T47D (cell line): ENCODE data around the gene PSRC1.

Experiments used
- DNase-seq, 2 experiments: peaks; one replicate each; pipeline versions ENCODE4 v3.0.0 to v3.0.0-alpha.2; 2011 to 2012; ENCODE audit warnings: low read depth in 1 of 2, low spot score in 1 of 2
- JUND ChIP-seq: IDR thresholded peaks from 2 replicates; pipeline ENCODE4 v1.6.1; 2012; ENCODE audit warnings: low read depth
- in situ Hi-C: cut with HindIII; loops from 2 replicates; pipeline ENCODE4 v1.10.0; 2016; ENCODE audit warnings: low sequenced_read_pairs, low pct_unique_long_range_greater_than_20kb

Gene PSRC1

DNA sequence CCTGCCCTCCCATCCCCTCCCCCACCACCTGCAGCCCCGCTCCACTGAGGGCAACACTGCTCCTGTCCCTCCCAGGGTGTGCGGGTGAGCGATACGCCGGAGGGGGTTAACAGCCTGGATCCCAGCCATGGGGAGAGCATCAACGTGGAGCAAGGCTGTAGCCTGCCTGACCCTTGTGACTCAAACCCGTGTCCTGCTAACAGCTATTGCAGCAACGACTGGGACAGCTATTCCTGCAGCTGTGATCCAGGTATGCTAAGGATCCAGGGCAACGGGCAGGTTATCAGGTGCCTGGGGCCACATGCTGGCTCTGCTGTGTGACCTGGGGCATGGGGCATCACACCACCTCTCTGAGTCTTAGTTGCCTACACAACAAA lies 18.6 kb downstream of the PSRC1 start:
- in situ Hi-C loops, result no loop called here
- no peak for DNase-seq
- no peak for TF ChIP-seq JUND

DNA sequence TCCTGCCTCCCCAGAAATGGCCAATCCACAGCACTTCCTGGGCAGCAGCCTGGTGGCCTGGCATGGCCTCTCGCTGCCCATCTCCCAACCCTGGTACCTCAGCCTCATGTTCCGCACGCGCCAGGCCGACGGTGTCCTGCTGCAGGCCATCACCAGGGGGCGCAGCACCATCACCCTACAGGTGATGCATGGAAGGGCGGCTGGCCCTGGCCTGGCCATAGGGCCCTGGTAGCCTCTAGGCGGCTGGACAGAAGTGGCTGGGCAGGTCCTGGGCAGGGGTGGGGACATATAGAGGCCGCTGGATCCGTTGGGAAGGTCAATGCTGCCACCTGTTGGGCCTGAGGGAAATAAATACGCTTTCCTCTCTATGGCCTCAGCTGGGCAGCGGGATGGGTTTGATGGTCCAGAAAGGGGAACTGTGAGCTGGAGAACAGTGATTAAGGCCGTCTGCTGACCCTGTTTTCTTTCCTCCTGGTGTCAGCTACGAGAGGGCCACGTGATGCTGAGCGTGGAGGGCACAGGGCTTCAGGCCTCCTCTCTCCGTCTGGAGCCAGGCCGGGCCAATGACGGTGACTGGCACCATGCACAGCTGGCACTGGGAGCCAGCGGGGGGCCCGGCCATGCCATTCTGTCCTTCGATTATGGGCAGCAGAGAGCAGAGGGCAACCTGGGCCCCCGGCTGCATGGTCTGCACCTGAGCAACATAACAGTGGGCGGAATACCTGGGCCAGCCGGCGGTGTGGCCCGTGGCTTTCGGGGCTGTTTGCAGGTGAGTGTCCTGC lies 19.2 kb downstream of the PSRC1 start:
- peak; percentile 86 to 96 for DNase-seq
- TF ChIP-seq JUND, result no peak
- in situ Hi-C loops, result no loop called here

DNA sequence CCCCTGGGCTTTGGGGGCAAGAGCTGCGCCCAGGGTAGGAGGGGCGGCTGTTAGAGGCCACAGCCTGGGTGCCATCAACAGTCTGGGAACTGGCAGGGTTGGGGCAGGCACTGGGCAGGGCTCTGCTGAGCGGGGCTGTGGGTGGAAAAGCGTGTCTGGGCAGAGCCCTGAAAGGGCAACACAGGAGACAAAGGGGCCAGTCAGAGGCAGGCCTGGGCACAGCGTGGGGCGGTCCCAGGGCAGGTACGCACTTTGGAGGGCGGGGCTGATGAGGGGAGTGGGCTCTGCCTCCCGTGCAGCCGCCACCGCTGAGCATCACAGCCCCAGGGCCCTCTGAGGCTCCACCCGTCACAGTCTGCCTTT lies 19.7 kb downstream of the PSRC1 start:
- in situ Hi-C loops, result no loop called here
- no peak for TF ChIP-seq JUND
- DNase-seq, result no peak

DNA sequence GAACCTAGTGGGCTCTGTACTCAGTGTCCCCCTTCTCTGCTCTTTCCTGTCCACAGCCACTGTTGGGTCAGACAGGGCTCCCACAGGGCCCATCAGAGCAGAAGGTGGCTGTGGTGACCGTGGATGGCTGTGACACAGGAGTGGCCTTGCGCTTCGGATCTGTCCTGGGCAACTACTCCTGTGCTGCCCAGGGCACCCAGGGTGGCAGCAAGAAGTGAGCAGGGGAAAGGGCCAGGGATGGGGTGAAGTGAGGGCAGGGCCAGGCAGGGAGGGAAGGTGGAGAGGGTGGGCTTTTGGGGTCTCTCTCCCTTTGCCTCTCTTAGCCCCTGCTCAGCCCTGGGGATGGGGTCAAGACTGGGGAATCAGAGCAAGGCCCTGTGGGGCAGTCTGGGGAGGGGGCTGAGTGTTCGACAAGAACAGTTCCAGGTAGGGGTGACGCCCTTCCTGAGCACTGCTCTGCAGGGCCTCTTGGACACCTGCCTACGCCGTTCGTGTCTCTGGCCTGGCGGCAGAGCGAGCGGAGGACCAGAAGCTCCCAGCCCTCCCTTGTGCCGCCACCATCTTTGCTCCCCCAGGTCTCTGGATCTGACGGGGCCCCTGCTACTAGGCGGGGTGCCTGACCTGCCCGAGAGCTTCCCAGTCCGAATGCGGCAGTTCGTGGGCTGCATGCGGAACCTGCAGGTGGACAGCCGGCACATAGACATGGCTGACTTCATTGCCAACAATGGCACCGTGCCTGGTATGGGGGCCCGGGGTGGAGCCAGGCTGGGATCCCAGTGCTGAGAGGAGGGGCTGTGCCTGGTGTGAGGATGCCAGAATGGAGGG lies 20.5 kb downstream of the PSRC1 start:
- no peak for DNase-seq
- in situ Hi-C loops, result no loop called here
- TF ChIP-seq JUND, result no peak

DNA sequence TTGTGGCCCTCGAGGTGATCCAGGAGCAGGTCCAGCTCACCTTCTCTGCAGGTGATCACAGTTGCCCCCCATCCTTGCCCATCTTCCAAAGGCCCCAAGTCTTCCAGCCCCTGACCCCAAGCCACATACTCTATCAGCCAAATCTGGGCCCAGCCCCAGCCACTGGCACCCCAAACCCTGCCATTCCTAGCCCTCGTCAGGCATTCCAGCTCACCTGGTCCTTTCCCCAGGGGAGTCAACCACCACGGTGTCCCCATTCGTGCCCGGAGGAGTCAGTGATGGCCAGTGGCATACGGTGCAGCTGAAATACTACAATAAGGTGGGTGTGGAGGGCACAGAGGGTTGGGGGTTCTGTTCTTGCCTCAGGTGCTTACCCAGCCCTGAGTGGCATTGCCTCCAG lies 21.4 kb downstream of the PSRC1 start:
- DNase-seq, result no peak
- no peak for TF ChIP-seq JUND
- in situ Hi-C loops, result no loop called here

DNA sequence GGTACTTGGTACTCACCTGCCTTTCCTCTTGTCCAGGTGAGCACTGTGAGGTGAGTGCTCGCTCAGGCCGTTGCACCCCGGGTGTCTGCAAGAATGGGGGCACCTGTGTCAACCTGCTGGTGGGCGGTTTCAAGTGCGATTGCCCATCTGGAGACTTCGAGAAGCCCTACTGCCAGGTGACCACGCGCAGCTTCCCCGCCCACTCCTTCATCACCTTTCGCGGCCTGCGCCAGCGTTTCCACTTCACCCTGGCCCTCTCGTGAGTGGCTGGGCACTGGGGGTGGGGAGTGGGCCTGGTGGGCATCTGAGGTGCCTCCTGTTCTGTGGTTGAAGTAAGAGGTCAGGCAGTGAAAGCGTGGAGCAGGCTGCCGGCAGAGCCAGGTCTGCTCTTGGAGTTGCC lies 21.9 kb downstream of the PSRC1 start:
- in situ Hi-C loops, result no loop called here
- no peak for DNase-seq
- TF ChIP-seq JUND, result no peak

DNA sequence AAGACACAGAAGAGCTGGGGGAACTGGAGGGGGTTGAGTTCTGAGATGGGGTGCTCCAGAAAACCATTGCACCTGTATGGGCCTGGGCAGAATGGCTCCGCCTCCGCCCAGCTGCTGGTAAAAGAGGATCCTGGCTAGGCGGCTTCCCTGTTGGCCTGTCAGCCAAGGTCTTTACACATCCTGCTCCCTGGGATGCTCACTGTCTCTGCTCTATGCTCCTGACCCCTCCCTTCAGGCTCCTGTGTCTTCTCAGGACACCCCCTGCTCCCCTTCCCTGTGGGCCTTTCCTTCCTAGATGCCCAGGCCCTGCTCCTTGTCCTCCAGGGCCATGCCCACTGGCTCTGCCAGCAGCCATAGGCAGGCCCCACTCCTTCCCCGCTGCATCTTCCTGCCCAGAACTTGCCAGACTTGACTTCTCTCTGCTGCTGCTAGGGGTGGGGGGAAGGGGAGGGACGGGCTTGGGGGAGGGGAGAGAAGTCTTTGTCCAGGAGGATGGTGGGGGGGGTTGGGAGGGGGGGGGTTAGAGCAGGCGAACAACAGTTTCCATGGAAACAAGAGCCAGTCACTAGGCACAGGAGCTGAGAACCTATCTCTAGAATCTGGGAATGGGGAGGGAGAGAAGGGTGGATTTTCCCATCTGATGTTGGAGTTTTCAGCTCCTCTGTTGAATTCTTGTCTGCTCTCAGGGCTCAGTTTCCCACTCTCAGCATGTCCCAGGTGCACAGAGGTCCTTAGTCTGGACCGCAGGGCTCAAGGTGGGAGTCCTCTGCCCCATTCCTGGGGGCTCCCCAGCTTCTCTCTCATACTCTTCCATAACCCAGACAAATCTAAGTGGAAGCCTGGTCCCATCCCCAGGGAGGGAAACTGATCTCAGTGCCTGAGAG lies 23.0 kb downstream of the PSRC1 start:
- TF ChIP-seq JUND, result no peak
- no peak for DNase-seq
- in situ Hi-C loops, result no loop called here

DNA sequence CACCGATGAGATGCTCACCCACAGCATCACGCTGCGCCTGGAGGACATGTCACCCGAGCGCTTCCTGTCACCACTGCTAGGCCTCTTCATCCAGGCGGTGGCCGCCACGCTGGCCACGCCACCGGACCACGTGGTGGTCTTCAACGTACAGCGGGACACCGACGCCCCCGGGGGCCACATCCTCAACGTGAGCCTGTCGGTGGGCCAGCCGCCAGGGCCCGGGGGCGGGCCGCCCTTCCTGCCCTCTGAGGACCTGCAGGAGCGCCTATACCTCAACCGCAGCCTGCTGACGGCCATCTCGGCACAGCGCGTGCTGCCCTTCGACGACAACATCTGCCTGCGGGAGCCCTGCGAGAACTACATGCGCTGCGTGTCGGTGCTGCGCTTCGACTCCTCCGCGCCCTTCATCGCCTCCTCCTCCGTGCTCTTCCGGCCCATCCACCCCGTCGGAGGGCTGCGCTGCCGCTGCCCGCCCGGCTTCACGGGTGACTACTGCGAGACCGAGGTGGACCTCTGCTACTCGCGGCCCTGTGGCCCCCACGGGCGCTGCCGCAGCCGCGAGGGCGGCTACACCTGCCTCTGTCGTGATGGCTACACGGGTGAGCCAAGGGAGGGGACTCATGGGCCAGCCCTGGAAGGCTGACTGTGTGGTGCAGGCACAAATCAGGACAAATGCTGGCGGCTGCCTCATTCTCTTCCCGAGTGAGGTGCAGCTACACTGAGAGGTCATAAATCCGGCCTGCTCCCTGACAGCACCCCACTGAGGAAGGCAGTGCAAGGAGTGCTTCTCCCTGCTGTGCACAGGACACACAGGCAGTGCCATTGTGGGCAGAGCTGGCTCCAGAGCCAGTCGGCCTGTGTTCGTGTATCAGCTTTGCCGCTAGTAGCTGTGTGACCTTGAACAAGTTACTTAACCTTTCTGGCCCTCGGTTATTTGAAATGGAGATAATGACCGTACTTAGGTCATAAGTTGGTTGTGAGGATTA lies 24.2 kb downstream of the PSRC1 start:
- no peak for DNase-seq
- no peak for TF ChIP-seq JUND
- in situ Hi-C loops, result no loop called here

DNA sequence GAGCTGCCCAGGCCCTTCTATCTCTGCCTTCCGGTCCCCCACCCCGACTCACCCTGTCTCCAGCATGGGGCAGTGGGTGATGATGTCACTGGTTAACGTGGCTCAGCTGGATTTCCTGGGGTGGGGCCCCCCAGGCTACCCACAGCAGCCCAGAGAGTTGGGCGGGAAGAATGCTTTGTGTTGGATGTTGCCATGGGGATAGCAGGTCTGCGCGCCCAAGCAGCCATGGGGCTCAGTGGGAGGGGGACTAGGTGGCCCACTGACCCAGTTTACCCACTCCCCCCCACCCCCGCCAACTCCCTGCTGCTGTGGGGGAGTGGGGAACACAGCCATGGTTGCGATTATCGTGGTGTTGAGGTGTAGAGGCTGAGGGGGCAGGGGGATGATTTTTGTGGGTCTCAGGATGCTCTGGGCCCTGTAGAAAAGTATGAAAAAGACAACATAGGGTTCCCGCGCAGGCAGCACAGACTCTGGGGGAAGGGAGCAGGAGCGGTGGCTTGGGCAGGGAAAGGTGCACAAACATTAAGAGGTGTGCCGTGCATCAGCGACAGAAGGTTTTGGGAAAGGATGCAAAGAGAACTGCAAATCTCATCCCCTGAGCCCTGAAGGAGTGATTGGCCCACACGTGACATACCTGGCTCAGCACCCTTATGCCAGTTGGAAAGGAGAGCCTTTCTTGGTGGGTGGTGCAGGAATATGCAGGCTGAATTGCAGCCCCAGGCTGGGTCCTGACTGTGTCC lies 25.1 kb downstream of the PSRC1 start:
- no peak for TF ChIP-seq JUND
- in situ Hi-C loops, result no loop called here
- DNase-seq, result no peak

DNA sequence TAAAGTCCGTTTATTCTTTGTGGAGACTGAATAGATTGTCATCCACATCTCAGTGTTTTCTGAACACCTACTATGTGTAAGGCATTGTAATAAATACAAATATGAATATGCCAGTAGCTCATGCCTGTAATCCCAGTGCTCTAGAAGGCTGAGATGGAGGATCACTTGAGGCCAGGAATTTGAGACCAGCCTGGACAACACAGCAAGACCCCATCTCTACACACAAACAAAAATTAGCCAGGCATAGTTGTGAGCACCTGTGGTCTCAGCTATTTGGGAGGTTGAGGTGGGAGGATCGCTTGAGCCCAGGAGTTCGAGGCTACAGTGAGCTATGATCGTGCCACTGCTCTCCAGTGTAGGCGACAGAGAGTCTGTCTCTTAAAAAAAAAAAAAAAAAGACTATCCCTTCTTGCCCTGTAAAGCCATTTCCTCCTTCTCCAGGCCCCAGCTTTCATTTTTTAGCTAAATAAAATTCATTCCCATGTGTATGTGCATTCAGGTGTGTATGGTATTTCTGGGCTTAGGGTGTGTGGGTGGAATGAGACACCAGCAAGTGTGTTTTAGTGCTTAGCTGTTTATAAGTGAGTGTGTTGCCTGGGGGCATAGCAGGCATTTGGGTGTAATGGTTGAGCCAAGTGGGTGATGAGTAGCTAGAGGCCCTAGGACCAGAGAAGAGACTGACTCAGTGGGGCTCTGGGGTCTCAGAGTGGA lies 25.8 kb downstream of the PSRC1 start:
- no peak for TF ChIP-seq JUND
- in situ Hi-C loops, result no loop called here
- no peak for DNase-seq

DNA sequence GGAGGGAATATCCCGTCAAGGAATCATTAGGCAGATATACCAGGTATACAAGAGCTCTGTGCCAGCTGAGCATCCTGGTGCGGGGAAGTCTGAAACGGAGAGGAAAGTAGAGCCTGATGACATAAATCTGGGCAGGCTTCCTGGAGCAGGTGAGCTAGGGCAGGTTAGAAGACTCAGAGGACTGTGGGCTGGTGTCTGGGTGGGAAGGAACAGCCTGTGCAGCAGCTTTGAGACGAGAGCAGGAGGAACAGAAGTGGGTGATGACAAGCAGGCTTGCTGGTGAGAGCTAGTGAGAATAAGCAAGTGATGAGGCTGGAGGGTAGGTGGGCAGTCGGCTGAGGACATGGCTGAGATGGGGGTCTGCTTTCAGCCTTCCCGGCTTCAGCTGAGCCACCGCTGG lies 26.9 kb downstream of the PSRC1 start:
- TF ChIP-seq JUND, result no peak
- in situ Hi-C loops, result no loop called here
- no peak for DNase-seq
